ENCODE measurements around the gene DPY19L3.

GRCh38 chr19:32497391-32497790 is 91.8 kb downstream of the DPY19L3 start:
- no peak for TF ChIP-seq CTCF (IDR thresholded peaks at IDR 0.05)
- no peak for TF ChIP-seq POLR2AphosphoS5 (IDR thresholded peaks at IDR 0.05; ENCODE audit: low read depth, low read length)
- no peak for TF ChIP-seq REST (IDR thresholded peaks at IDR 0.05; ENCODE audit: insufficient read depth in 1 of 2, low read depth in 2 of 2, low read length in 1 of 2)
